Adrenal gland (tissue), 5 donors: ENCODE measurements around the gene NUP42.

ENCODE experiments used
- POLR2A ChIP-seq, 2 donors: fragments of 450-650 bp; IDR thresholded peaks; one replicate each; pipeline ENCODE4 v1.6.1; 2017; ENCODE audit warnings: antibody characterized with exemption in 2 of 2, mild to moderate bottlenecking in 2 of 2, moderate library complexity in 1 of 2
- TF ChIP-seq, protein P1 (sequence below), 6 experiments: fragments of 450-650 bp in 4 of 6; fragments of 200-600 bp in 2 of 6; sonication (generic) in 1 of 6; IDR thresholded peaks; 1 replicate in 5 of 6; 2 replicates in 1 of 6; pipeline versions ENCODE4 v1.5.1 to v1.8.0; 2016 to 2021; ENCODE audit warnings: antibody characterized with exemption in 6 of 6, mild to moderate bottlenecking in 2 of 6, moderate library complexity in 1 of 6
- donor health status: DM: no; HTN: no; CAD: no.

GRCh38 chr7:23216021-23216420, 34.2 kb downstream of the NUP42 start:
- TF ChIP-seq POLR2A (IDR thresholded peaks at IDR 0.05) = no peak
- TF ChIP-seq, protein P1, sequence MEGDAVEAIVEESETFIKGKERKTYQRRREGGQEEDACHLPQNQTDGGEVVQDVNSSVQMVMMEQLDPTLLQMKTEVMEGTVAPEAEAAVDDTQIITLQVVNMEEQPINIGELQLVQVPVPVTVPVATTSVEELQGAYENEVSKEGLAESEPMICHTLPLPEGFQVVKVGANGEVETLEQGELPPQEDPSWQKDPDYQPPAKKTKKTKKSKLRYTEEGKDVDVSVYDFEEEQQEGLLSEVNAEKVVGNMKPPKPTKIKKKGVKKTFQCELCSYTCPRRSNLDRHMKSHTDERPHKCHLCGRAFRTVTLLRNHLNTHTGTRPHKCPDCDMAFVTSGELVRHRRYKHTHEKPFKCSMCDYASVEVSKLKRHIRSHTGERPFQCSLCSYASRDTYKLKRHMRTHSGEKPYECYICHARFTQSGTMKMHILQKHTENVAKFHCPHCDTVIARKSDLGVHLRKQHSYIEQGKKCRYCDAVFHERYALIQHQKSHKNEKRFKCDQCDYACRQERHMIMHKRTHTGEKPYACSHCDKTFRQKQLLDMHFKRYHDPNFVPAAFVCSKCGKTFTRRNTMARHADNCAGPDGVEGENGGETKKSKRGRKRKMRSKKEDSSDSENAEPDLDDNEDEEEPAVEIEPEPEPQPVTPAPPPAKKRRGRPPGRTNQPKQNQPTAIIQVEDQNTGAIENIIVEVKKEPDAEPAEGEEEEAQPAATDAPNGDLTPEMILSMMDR (IDR thresholded peaks at IDR 0.05) = no peak
